SK-N-MC (cell line): ENCODE measurements around the gene TMEM17.

Experiments
- EZH2 ChIP-seq: fragments of 200-600 bp; sonication (generic); IDR thresholded peaks from one replicate; pipeline ENCODE4 v1.6.1; 2017; ENCODE audit warnings: antibody characterized with exemption
- FOXP2 ChIP-seq: optimal IDR thresholded peaks from 2 replicates; pipeline ENCODE3; 2011; ENCODE audit warnings: mild to moderate bottlenecking, moderate library complexity; ENCODE audit not compliant: insufficient read depth; ENCODE audit errors: extremely low read length, control extremely low read depth
- POLR2AphosphoS5 ChIP-seq: IDR thresholded peaks from 2 replicates; pipeline ENCODE4 v1.6.1; 2012; ENCODE audit warnings: mild to moderate bottlenecking, low read depth, low read length, borderline replicate concordance

DNA sequence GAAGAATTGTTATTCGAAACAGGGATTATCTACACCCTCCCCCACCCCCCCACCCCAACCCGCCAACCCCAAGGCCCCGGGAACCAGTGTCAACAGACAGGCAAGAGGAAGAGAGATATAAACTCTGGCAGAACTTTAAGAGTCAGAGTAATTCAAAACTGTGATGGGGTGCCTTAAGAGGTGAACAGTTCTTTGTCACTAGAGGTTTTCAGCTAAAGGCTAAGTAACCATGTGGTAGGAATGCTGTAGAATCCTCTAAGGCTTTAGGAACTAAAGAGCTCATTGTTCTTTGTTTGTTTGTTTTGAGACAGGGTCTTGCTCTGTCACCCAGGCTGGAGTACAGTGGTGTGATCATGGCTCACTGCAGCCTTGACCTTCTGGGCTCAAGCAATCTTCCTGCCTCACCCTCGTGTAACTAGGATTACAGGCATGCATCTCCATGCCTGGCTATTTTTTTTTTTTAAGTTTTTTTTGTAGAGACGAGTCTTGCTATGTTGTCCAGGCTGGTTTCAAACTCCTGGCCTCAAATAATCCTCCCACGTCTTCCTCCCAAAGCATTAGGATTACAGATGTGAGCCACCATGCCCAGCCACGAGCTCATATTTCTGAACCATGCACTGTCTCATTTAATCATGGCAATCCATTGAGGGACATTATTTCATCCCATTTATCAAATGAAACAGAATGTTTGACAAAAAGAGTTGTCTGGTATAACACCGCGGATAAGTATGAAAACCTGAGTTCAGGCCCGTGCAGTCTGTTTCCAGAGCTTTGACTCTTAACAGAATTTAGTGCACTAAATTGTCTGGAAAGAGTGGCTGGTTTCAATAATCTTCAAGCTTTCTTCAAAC is 20.8 kb upstream of the TMEM17 start:
- TF ChIP-seq EZH2 (no peak), POLR2AphosphoS5 (no peak), FOXP2 (no peak)
